CD14-positive monocyte (primary cell): ENCODE data around the gene POLR2L. TPM values are rescaled to one million over a fixed set of nuclear protein-coding genes. Genes with fewer than 3 reads are reported as not detected.

Experiments
- DNase-seq, 3 donors: peaks; one replicate each; pipeline ENCODE4 v3.0.0-alpha.2; 2011 to 2022
- H2AFZ ChIP-seq: 2 replicates; pipeline ENCODE4 v1.6.0; 2012; ENCODE audit warnings: mild to moderate bottlenecking, low read depth, low read length, inconsistent platforms; ENCODE audit not compliant: insufficient read depth, poor library complexity, severe bottlenecking
- H3K27ac ChIP-seq, 2 donors: 1 replicate in 1 of 2; 2 replicates in 1 of 2; pipeline ENCODE4 v1.5.1; 2012 to 2013; ENCODE audit warnings: low read length in 2 of 2, control low read depth in 1 of 2, inconsistent platforms in 1 of 2, low read depth in 1 of 2, mild to moderate bottlenecking in 1 of 2
- H3K27me3 ChIP-seq, 2 donors: one replicate each; pipeline versions ENCODE4 v1.6.0 to v1.6.1; 2011 to 2013; ENCODE audit warnings: low read length in 2 of 2; ENCODE audit not compliant: control insufficient read depth in 2 of 2, insufficient read depth in 2 of 2
- H3K36me3 ChIP-seq, 2 donors: replicated peaks in 1 of 2; 1 replicate in 1 of 2; 2 replicates in 1 of 2; pipeline versions ENCODE4 v1.5.1 to v1.6.1; 2012 to 2013; ENCODE audit warnings: low read length in 2 of 2, control low read depth in 1 of 2, inconsistent platforms in 1 of 2, mild to moderate bottlenecking in 1 of 2; ENCODE audit not compliant: insufficient read depth in 2 of 2, control insufficient read depth in 1 of 2
- H3K4me1 ChIP-seq, 2 donors: 1 replicate in 1 of 2; 2 replicates in 1 of 2; pipeline versions ENCODE4 v1.5.1 to v1.6.1; 2012 to 2013; ENCODE audit warnings: low read length in 2 of 2, control low read depth in 1 of 2, inconsistent platforms in 1 of 2, mild to moderate bottlenecking in 1 of 2, moderate library complexity in 1 of 2; ENCODE audit not compliant: insufficient read depth in 2 of 2, control insufficient read depth in 1 of 2
- H3K4me2 ChIP-seq: replicated peaks from 2 replicates; pipeline ENCODE3; 2012; ENCODE audit warnings: low read length, moderate library complexity, mild to moderate bottlenecking; ENCODE audit not compliant: poor library complexity, severe bottlenecking; ENCODE audit errors: extremely low read depth
- H3K4me3 ChIP-seq, 3 experiments: fragments of 200-600 bp in 1 of 3; sonication (generic) in 1 of 3; replicated peaks in 1 of 3; 1 replicate in 2 of 3; 2 replicates in 1 of 3; pipeline ENCODE4 v1.5.1; 2011 to 2013; ENCODE audit warnings: low read length in 3 of 3, mild to moderate bottlenecking in 3 of 3, control low read depth in 2 of 3, low read depth in 2 of 3, inconsistent platforms in 1 of 3, moderate library complexity in 1 of 3
- H3K79me2 ChIP-seq: 2 replicates; pipeline ENCODE4 v1.6.0; 2012; ENCODE audit warnings: mild to moderate bottlenecking, control low read depth, inconsistent platforms, low read length, moderate library complexity; ENCODE audit not compliant: insufficient read depth
- H3K9ac ChIP-seq: 2 replicates; pipeline ENCODE4 v1.6.0; 2017; ENCODE audit warnings: low read length, mild to moderate bottlenecking; ENCODE audit not compliant: insufficient read depth, poor library complexity, severe bottlenecking
- H3K9me3 ChIP-seq, 2 donors: replicated peaks in 1 of 2; 1 replicate in 1 of 2; 2 replicates in 1 of 2; pipeline versions ENCODE4 v1.5.1 to v1.6.1; 2012 to 2013; ENCODE audit warnings: low read length in 2 of 2, control low read depth in 1 of 2; ENCODE audit not compliant: control insufficient read depth in 1 of 2, insufficient read depth in 1 of 2
- H4K20me1 ChIP-seq: 2 replicates; pipeline ENCODE4 v1.6.0; 2012; ENCODE audit warnings: mild to moderate bottlenecking, low read length, control low read depth, moderate library complexity; ENCODE audit not compliant: insufficient read depth
- H3K27ac Mint-ChIP-seq, 7 donors: one replicate each; pipeline ENCODE4 v1.8.0; 2020; ENCODE audit warnings: mild to moderate bottlenecking in 7 of 7, mixed read lengths in 7 of 7, moderate library complexity in 6 of 7, inconsistent platforms in 2 of 7
- H3K27me3 Mint-ChIP-seq, 3 donors: one replicate each; pipeline ENCODE4 v1.8.0; 2021 to 2022; ENCODE audit warnings: low read depth in 3 of 3, mild to moderate bottlenecking in 3 of 3, mixed read lengths in 3 of 3, moderate library complexity in 3 of 3, inconsistent platforms in 1 of 3
- H3K36me3 Mint-ChIP-seq, 2 donors: one replicate each; pipeline ENCODE4 v1.8.0; 2020; ENCODE audit warnings: mixed read lengths in 2 of 2, inconsistent platforms in 1 of 2, mild to moderate bottlenecking in 1 of 2
- H3K4me1 Mint-ChIP-seq: one replicate; pipeline ENCODE4 v1.8.0; 2020; ENCODE audit warnings: mild to moderate bottlenecking, mixed read lengths
- H3K4me3 Mint-ChIP-seq, 2 donors: one replicate each; pipeline ENCODE4 v1.8.0; 2020; ENCODE audit warnings: mild to moderate bottlenecking in 2 of 2, mixed read lengths in 2 of 2, moderate library complexity in 1 of 2
- H3K9me3 Mint-ChIP-seq, 7 donors: one replicate each; pipeline ENCODE4 v1.8.0; 2020 to 2022; ENCODE audit warnings: mixed read lengths in 7 of 7, mild to moderate bottlenecking in 6 of 7, moderate library complexity in 6 of 7, inconsistent platforms in 2 of 7
- CTCF ChIP-seq: fragments of 200-600 bp; IDR thresholded peaks from one replicate; pipeline ENCODE4 v1.8.0; 2022; ENCODE audit warnings: antibody characterized with exemption, mild to moderate bottlenecking
- WGBS: methylation state at CpG from one replicate; pipeline ENCODE4 v1.1.5; 2013; ENCODE audit warnings: missing lambda C conversion rate; ENCODE audit not compliant: insufficient coverage; 5-methylcytosine and 5-hydroxymethylcytosine counted together
- intact Hi-C, 2 donors: fragments of 100-400 bp; cut with micrococcal nuclease; formaldehyde crosslinking; loops; one replicate each; pipeline versions ENCODE4 v1.15.0 to v1.15.1; 2023
- polyA plus RNA-seq, 3 donors: library from polyadenylated mRNA; depleted of rRNA in 1 of 3; unstranded in 2 of 3; stranded (reverse) in 1 of 3; fragments of 300-500 nt in 2 of 3; fragments of >200 nt in 1 of 3; fragmentation: Illumina TruSeq in 2 of 3; gene quantifications; 1 replicate in 2 of 3; 2 replicates in 1 of 3; pipeline ENCODE4 v1.2.3, GENCODE V29; 2012 to 2021

The POLR2L gene
- polyA plus RNA-seq, 3 donors = 93.9 to 133 (median 110) TPM

- H3K27me3 ChIP-seq = peaks cover 6 to 24% of the 10 kb centered on the region in 2 donors
- no peak overlapping the region for H3K4me3 ChIP-seq
- intact Hi-C loops = loop anchor here (5.0 kb wide), 2 partner anchors 71 to 81 kb away; partner anchors contain the start of gene AP2A2 (in 1 of the 2)
- peaks cover 39% of the 10 kb centered on the region for H3K4me1 Mint-ChIP-seq
- H3K27ac Mint-ChIP-seq = peak overlapping the region in 2 of 7 donors; percentile 30 to 41
- H3K9ac ChIP-seq = no peak overlapping the region
- no peak overlapping the region for H3K4me3 Mint-ChIP-seq
- no peak overlapping the region for H3K4me2 ChIP-seq
- WGBS = 48% methylated on average over 8 of the region's 8 CpGs
- peaks cover 0 to 3% (median 0%) of the 10 kb centered on the region in 7 donors for H3K9me3 Mint-ChIP-seq
- no peak for TF ChIP-seq CTCF
- H3K27ac ChIP-seq = no peak overlapping the region
- H2AFZ ChIP-seq = no peak overlapping the region
- no peaks in the 10 kb centered on the region for H3K36me3 ChIP-seq
- H3K4me1 ChIP-seq = peaks cover 47 to 71% of the 10 kb centered on the region in 2 donors
- H4K20me1 ChIP-seq = peaks cover 69% of the 10 kb centered on the region
- H3K27me3 Mint-ChIP-seq = peaks cover 10 to 41% (median 28%) of the 10 kb centered on the region in 3 donors
- H3K9me3 ChIP-seq = no peaks in the 10 kb centered on the region
- H3K79me2 ChIP-seq = peaks cover 13% of the 10 kb centered on the region
- peaks cover 2 to 3% of the 10 kb centered on the region in 2 donors for H3K36me3 Mint-ChIP-seq
- DNase-seq = no peak
Observed at GRCh38 chr11:845872-846495, 3.7 kb upstream of the POLR2L start.

DNA sequence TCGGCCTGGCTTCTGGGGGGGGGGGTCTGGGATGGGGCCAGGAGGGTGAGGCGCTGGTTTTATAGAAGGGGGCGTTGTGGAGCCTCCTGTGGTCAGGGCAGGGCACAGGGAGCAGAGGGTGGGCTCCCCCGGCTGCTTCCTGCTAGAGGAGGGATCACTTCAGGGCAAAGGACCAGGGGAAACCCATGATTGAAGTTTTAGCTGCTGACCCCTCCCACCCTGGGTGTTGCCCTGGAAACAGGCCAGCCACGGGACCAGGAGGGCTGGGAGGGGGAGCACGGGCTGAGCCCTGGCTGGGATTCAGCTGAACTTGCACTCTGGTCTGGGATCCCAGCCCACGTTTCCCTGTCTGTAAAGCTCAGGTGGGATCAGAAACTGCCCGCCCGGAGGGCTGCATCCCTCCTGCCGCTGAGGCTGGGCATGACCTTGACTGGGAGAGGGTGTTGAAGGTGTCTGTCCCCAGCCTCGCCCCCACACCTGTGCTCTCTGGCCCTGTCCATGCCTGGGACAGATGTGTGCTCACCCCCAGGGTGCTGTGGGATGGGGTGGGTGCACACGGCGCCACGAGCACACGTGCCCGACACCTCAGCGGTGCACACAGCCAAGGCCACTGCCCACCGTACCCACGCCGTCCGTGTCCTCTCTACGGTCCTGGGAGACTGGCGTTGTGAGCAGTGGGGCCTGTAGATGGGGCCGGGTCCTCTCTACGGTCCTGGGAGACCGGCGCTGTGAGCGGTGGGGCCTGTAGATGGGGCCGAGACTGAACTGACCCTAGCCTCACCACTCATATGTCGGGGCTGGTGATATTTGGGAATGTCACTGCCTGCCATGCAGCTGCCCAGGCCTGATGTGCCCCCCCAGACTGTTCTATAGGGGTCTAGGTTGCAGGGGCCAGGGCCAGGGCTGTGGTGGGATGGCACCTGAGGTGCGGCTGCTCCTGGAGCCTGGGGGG lies 2.6 kb upstream of the POLR2L start:
- peaks cover 0 to 3% (median 0%) of the 10 kb centered on the region in 7 donors for H3K9me3 Mint-ChIP-seq
- peak; percentile 65 to 83 (median 80) for DNase-seq
- H3K9ac ChIP-seq = peak overlapping the region; percentile 95
- H3K27me3 ChIP-seq = peaks cover 6 to 14% of the 10 kb centered on the region in 2 donors
- H3K27ac Mint-ChIP-seq = peak overlapping the region; percentile 57 to 88 (median 78)
- intact Hi-C loops = loop anchor here (5.0 kb wide), 3 partner anchors 38 to 82 kb away; partner anchors contain the start of genes AP2A2 (in 1 of the 2), PIDD1 (in 1 of the 2) and RPLP2 (in 1 of the 2)
- H3K4me3 ChIP-seq = peak overlapping the region in 2 of 3 experiments; percentile 92 to 94
- no peak for TF ChIP-seq CTCF
- H3K36me3 ChIP-seq = peaks cover 4 to 6% of the 10 kb centered on the region in 2 donors
- no peaks in the 10 kb centered on the region for H3K9me3 ChIP-seq
- H3K4me3 Mint-ChIP-seq = peak overlapping the region; percentile 74 to 81
- H3K36me3 Mint-ChIP-seq = peaks cover 9 to 10% of the 10 kb centered on the region in 2 donors
- peaks cover 10 to 31% (median 20%) of the 10 kb centered on the region in 3 donors for H3K27me3 Mint-ChIP-seq
- peaks cover 23% of the 10 kb centered on the region for H3K79me2 ChIP-seq
- peaks cover 49% of the 10 kb centered on the region for H3K4me1 Mint-ChIP-seq
- peaks cover 52 to 81% of the 10 kb centered on the region in 2 donors for H3K4me1 ChIP-seq
- H4K20me1 ChIP-seq = peaks cover 69% of the 10 kb centered on the region
- peak overlapping the region; percentile 88 for H3K4me2 ChIP-seq
- H2AFZ ChIP-seq = no peak overlapping the region
- H3K27ac ChIP-seq = peak overlapping the region in 1 of 2 donors; percentile 93
- WGBS = 43% methylated on average over 14 of the region's 31 CpGs
